Cardiac fibroblast (primary cell): ENCODE results near the gene NKAIN2.
A peak's percentile ranks its signal among the peaks of the same experiment; 100 is the strongest.

Experiments
- DNase-seq, 2 donors: peaks; one replicate each; pipeline versions ENCODE4 v3.0.0 to v3.0.0-alpha.2; 2010; ENCODE audit warnings: low read depth in 2 of 2
- H3K4me3 ChIP-seq, 2 donors: replicated peaks in 1 of 2; 1 replicate in 1 of 2; 2 replicates in 1 of 2; pipeline ENCODE4 v1.5.1; 2011; ENCODE audit warnings: low read depth in 2 of 2, low read length in 2 of 2, mild to moderate bottlenecking in 2 of 2, moderate library complexity in 1 of 2
- TF ChIP-seq, protein P1 (sequence below): IDR thresholded peaks from one replicate; pipeline ENCODE4 v1.5.1; 2011; ENCODE audit warnings: low read depth, mild to moderate bottlenecking, low read length, inconsistent platforms

The NKAIN2 gene

DNA sequence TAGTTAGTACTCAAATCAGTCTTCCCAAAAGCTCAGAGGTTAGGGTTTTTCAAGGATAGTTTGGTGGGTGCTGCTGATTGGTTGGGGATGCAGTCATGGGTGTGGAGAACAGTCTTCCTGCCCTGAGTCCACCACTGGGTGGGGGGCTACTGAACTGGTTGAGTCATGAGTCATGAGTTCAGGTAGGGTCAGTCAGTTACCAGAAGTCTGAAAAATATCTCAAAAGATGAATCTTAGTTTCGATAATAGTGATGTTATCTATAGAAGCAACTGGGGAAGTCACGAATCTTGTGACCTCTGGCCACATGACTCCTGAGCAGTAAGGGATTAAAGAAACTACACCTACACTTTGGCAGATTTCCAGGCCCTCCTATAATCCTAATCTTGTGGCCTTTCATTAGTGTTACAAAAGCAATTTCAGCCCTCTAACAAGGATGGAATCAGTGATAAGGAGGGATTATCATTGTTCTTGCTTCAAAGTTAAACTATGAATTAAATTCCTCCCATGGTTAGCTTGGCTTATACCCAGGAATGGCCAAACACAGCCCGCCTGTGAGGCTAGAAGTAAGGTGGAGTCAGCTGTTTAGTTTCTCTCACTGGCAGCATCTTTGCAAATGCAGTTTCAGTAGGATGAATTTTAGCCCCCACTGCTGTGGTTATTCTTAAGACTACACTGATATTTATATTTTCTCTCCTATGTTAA is 33.3 kb upstream of the NKAIN2 start:
- DNase-seq: no peak
- TF ChIP-seq, protein P1, sequence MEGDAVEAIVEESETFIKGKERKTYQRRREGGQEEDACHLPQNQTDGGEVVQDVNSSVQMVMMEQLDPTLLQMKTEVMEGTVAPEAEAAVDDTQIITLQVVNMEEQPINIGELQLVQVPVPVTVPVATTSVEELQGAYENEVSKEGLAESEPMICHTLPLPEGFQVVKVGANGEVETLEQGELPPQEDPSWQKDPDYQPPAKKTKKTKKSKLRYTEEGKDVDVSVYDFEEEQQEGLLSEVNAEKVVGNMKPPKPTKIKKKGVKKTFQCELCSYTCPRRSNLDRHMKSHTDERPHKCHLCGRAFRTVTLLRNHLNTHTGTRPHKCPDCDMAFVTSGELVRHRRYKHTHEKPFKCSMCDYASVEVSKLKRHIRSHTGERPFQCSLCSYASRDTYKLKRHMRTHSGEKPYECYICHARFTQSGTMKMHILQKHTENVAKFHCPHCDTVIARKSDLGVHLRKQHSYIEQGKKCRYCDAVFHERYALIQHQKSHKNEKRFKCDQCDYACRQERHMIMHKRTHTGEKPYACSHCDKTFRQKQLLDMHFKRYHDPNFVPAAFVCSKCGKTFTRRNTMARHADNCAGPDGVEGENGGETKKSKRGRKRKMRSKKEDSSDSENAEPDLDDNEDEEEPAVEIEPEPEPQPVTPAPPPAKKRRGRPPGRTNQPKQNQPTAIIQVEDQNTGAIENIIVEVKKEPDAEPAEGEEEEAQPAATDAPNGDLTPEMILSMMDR: no peak
- H3K4me3 ChIP-seq: no peak overlapping the region

DNA sequence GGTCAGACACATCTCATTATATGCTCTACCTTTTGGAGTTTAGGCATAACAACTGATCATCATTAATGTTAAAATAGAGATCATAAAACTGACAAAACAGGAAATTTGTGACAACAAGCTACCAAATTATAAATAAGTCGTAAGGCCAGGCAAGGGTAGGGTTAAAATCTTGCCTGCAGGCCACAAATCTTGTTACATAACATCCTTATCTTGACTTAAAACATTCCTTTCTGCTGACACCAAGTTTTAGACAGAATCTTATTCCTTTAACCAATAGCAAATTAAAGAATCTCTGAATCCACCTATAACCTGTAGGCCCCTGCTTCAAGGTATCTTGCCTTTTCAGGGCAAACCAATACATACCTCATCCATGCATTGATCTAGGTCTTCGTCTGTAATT is 32.5 kb upstream of the NKAIN2 start:
- TF ChIP-seq, protein P1: no peak
- H3K4me3 ChIP-seq: no peak overlapping the region
- DNase-seq: no peak

DNA sequence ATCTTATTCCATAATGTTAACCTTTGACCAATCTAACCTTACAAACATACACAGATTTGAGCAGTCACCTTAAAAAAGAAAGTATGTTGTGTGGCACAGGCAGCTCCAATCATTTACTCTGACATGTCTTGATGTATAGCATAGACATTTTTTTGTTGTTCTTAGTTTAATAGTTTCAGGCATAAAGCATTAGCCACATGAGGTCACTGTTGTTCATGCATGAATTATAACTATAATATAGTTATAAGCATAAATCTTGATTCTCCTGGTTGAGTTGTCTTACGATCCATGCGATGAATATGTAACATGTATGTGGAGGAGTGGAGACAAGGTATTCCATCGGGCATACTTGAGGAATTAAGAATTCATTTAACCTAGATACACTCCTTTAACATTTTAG is 26.1 kb upstream of the NKAIN2 start:
- DNase-seq: peak; percentile 10 to 14
- H3K4me3 ChIP-seq: no peak overlapping the region
- TF ChIP-seq, protein P1: no peak

DNA sequence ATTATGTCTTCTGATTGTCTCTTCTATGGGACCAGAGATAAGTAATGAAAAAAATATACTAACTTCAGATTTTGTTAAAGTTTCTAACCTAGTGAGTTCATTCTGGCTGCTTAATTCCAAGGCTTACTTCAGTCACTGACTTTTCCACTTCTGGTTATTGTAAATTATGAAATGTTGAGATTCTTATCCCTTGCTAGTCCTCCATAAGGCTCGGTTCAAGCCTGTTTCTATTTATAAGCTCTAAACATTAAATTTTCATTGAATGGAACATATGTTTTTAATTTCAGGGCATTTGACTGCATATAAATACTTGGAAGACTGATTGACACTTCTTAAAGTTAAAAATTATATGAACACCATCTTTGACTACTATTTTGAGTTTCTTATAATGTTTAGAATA is 23.6 kb upstream of the NKAIN2 start:
- DNase-seq: no peak
- TF ChIP-seq, protein P1: no peak
- no peak overlapping the region for H3K4me3 ChIP-seq

- no peak for DNase-seq
- TF ChIP-seq, protein P1: no peak
- no peak overlapping the region for H3K4me3 ChIP-seq
Measured at GRCh38 chr6:123784330-123784729, 19.3 kb upstream of the NKAIN2 start.

DNA sequence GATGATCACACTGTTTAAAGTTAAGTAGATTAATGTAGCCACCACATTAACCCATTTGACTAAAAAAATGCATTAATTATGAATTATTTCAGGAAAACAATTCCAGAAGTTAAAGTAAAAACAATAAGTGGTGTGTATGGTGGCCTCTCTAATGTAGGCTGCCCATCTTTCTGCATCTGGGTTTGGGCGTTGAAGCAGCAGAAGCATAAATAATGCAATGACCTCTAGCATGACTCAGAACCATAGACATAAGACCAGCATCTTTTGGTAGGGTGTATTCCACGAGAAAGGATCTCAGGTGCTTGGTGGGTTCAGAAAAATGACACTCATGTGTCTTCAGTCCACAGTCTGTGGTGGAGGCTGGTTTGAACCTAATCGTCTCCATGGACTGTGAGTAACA is 18.6 kb upstream of the NKAIN2 start:
- DNase-seq: no peak
- H3K4me3 ChIP-seq: no peak overlapping the region
- TF ChIP-seq, protein P1: no peak

DNA sequence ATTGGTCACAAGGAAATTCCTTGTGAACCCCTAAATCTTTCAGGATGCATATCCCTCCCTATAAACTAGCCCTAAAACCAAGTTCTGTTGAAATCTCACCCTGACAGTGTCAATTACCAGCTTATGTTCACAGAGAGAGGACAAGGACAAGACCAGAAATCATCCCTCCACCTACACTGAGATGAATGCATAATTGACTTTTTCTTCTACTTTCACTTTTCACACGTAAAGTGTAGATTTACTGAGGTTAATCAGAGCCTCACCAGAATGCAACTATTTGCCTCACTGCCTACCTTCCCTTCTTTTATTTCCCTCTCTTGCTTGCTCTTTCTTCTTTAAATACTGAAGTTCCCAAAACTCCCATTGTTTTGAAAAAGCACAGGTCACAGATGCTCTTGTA is 15.3 kb upstream of the NKAIN2 start:
- no peak overlapping the region for H3K4me3 ChIP-seq
- TF ChIP-seq, protein P1: no peak
- DNase-seq: no peak
